Esophagus (tissue), 2 donors: Measurements from ENCODE around the gene FLT3. TPM values are rescaled to one million over a fixed set of nuclear protein-coding genes. Genes with fewer than 3 reads are reported as not detected.
"Not testable (repeated sequence)": the region's sequence is repeated elsewhere in the genome, so short reads cannot be mapped to it uniquely, and the experiment has no call there.

Source experiments
- H3K27ac ChIP-seq, 2 donors: one replicate each; pipeline ENCODE4 v1.5.1; 2013; ENCODE audit warnings: low read depth in 2 of 2, mild to moderate bottlenecking in 2 of 2, inconsistent platforms in 1 of 2, low read length in 1 of 2, moderate library complexity in 1 of 2
- H3K27me3 ChIP-seq, 2 donors: one replicate each; pipeline ENCODE4 v1.6.1; 2013; ENCODE audit warnings: low read length in 2 of 2, control low read depth in 1 of 2, mild to moderate bottlenecking in 1 of 2; ENCODE audit not compliant: insufficient read depth in 2 of 2, control insufficient read depth in 1 of 2
- H3K36me3 ChIP-seq, 2 donors: one replicate each; pipeline ENCODE4 v1.6.1; 2013; ENCODE audit warnings: low read length in 1 of 2; ENCODE audit not compliant: control insufficient read depth in 2 of 2, insufficient read depth in 2 of 2
- H3K4me1 ChIP-seq, 2 donors: one replicate each; pipeline ENCODE4 v1.6.1; 2013; ENCODE audit warnings: low read length in 1 of 2; ENCODE audit not compliant: control insufficient read depth in 2 of 2, insufficient read depth in 2 of 2
- H3K4me3 ChIP-seq, 2 donors: one replicate each; pipeline ENCODE4 v1.5.1; 2013; ENCODE audit warnings: low read length in 2 of 2, mild to moderate bottlenecking in 2 of 2, low read depth in 1 of 2, moderate library complexity in 1 of 2
- H3K9me3 ChIP-seq, 2 donors: one replicate each; pipeline ENCODE4 v1.6.1; 2013; ENCODE audit warnings: mild to moderate bottlenecking in 2 of 2, low read depth in 1 of 2, low read length in 1 of 2, moderate library complexity in 1 of 2; ENCODE audit not compliant: control insufficient read depth in 2 of 2, insufficient read depth in 1 of 2
- WGBS, 2 donors: extraction: QIAGEN DNeasy Blood & Tissue Kit; methylation state at CpG; one replicate each; pipeline ENCODE4 v1.1.7; 2013; 5-methylcytosine and 5-hydroxymethylcytosine counted together
- polyA plus RNA-seq, 2 donors: library from polyadenylated mRNA; stranded (reverse); fragments of 200-250 nt; gene quantifications; one replicate each; pipeline ENCODE4 v1.2.3, GENCODE V29; 2013
- donor health status: healthy with polysubstance abuse.
- donor health status: Bipolar disorder and iron deficiency.

The FLT3 gene
- polyA plus RNA-seq, 2 donors = 0.08 to 0.19 TPM

GRCh38 chr13:27965740-27966640 is 134.4 kb downstream of the FLT3 start:
- no peaks in the 10 kb centered on the region for H3K36me3 ChIP-seq
- H3K4me3 ChIP-seq = no peak overlapping the region
- no peak overlapping the region for H3K27ac ChIP-seq
- 10 to 21% methylated on average over 45 of the region's 45 CpGs for WGBS, 2 donors
- no peaks in the 10 kb centered on the region for H3K9me3 ChIP-seq
- H3K27me3 ChIP-seq = peaks cover 1 to 36% of the 10 kb centered on the region in 2 donors
- H3K4me1 ChIP-seq = peaks cover 4 to 7% of the 10 kb centered on the region in 2 donors

- peaks cover 8 to 11% of the 10 kb centered on the region in 2 donors for H3K4me1 ChIP-seq
- no peaks in the 10 kb centered on the region for H3K36me3 ChIP-seq
- H3K9me3 ChIP-seq = no peaks in the 10 kb centered on the region
- H3K4me3 ChIP-seq = no peak overlapping the region
- 48 to 53% methylated on average over 7 of the region's 7 CpGs for WGBS, 2 donors
- peaks cover 4 to 39% of the 10 kb centered on the region in 2 donors for H3K27me3 ChIP-seq
- H3K27ac ChIP-seq = no peak overlapping the region
Measured at GRCh38 chr13:27965343-27965739, 135.0 kb downstream of the FLT3 start.

GRCh38 chr13:27964741-27965323 is 135.5 kb downstream of the FLT3 start:
- Histone ChIP-seq H3K27ac (no peak overlapping the region), H3K4me3 (no peak overlapping the region), H3K9me3 (no peaks in the 10 kb centered on the region), H3K4me1 (peaks cover 11 to 13% of the 10 kb centered on the region in 2 donors), H3K27me3 (peaks cover 4 to 36% of the 10 kb centered on the region in 2 donors), H3K36me3 (no peaks in the 10 kb centered on the region)
- 29 to 31% methylated on average over 15 of the region's 15 CpGs for WGBS, 2 donors

GRCh38 chr13:27964206-27964605 is 136.2 kb downstream of the FLT3 start:
- not testable (repeated sequence) for H3K36me3 ChIP-seq
- peaks cover 4 to 36% of the 10 kb centered on the region in 2 donors for H3K27me3 ChIP-seq

GRCh38 chr13:27963491-27963890 is 136.9 kb downstream of the FLT3 start:
- WGBS, 2 donors = 67 to 76% methylated on average over 3 of the region's 3 CpGs
- Histone ChIP-seq H3K36me3 (no peaks in the 10 kb centered on the region), H3K27ac (no peak overlapping the region), H3K4me3 (no peak overlapping the region), H3K27me3 (peaks cover 4 to 40% of the 10 kb centered on the region in 2 donors), H3K9me3 (no peaks in the 10 kb centered on the region), H3K4me1 (peaks cover 7 to 9% of the 10 kb centered on the region in 2 donors)

More at GRCh38 chr13:27964206-27964605, 136.2 kb downstream of the FLT3 start:
- not testable (repeated sequence) for H3K4me3 ChIP-seq, H3K27ac ChIP-seq, H3K9me3 ChIP-seq
- WGBS, 2 donors = 62 to 63% methylated on average over 13 of the region's 13 CpGs
- peaks cover 11 to 13% of the 10 kb centered on the region in 2 donors for H3K4me1 ChIP-seq

- 64 to 76% methylated on average over 9 of the region's 9 CpGs for WGBS, 2 donors
- no peaks in the 10 kb centered on the region for H3K9me3 ChIP-seq
- no peak overlapping the region for H3K27ac ChIP-seq
- no peak overlapping the region for H3K4me3 ChIP-seq
- H3K36me3 ChIP-seq = no peaks in the 10 kb centered on the region
- peaks cover 4 to 40% of the 10 kb centered on the region in 2 donors for H3K27me3 ChIP-seq
- peaks cover 7 to 9% of the 10 kb centered on the region in 2 donors for H3K4me1 ChIP-seq
Measured at GRCh38 chr13:27962982-27963381, 137.4 kb downstream of the FLT3 start.

GRCh38 chr13:27962128-27962841 is 138.1 kb downstream of the FLT3 start:
- H3K4me1 ChIP-seq = peaks cover 6 to 7% of the 10 kb centered on the region in 2 donors
- H3K9me3 ChIP-seq = no peaks in the 10 kb centered on the region
- H3K27me3 ChIP-seq = peaks cover 4 to 34% of the 10 kb centered on the region in 2 donors
- WGBS, 2 donors = 57 to 62% methylated on average over 6 of the region's 6 CpGs
- H3K36me3 ChIP-seq = no peaks in the 10 kb centered on the region
- H3K4me3 ChIP-seq = no peak overlapping the region
- no peak overlapping the region for H3K27ac ChIP-seq

GRCh38 chr13:27961227-27962085 is 138.9 kb downstream of the FLT3 start:
- Histone ChIP-seq H3K36me3 (no peaks in the 10 kb centered on the region), H3K4me3 (no peak overlapping the region), H3K27ac (no peak overlapping the region), H3K27me3 (peaks cover 7 to 26% of the 10 kb centered on the region in 2 donors), H3K9me3 (no peaks in the 10 kb centered on the region), H3K4me1 (peaks cover 6 to 7% of the 10 kb centered on the region in 2 donors)
- 9 to 15% methylated on average over 25 of the region's 25 CpGs for WGBS, 2 donors
